HCT116 (cell line): ENCODE results near the gene PRICKLE1. TPM values are rescaled to one million over a fixed set of nuclear protein-coding genes. Genes with fewer than 3 reads are reported as not detected.

ENCODE experiments used
- ATAC-seq: fragments of 200-7000 bp; cut with Tn5 transposase; 2 replicates; pipeline ENCODE4 v1.9.1; 2020; ENCODE audit warnings: mild to moderate bottlenecking, moderate library complexity
- BruUV-seq: library from RNA; stranded (reverse); fragments of 400-500 nt; replicated peaks from 2 replicates; lab custom pipeline; 2021; lab: Mats Ljungman, UMichigan
- CTCF ChIA-PET: fragments of 300-600 bp; sonication (Branson Sonifier 250); formaldehyde crosslinking; loops from one replicate; lab custom pipeline; 2021; ENCODE audit warnings: antibody characterized with exemption; lab: Charles Lee
- POLR2A ChIA-PET: fragments of 300-600, 350-600 bp; sonication (Branson Sonifier 250); formaldehyde crosslinking; loops from one replicate; lab custom pipeline; 2021; ENCODE audit warnings: antibody characterized with exemption; lab: Charles Lee
- RAD21 ChIA-PET, 2 experiments: fragments of 300-600 bp; sonication (Branson Sonifier 250); formaldehyde crosslinking; loops; one replicate each; lab custom pipeline; 2023; ENCODE audit warnings: low total read pairs in 2 of 2; ENCODE audit not compliant: uncharacterized antibody in 2 of 2, unreplicated experiment in 2 of 2, low non-redundant PET in 1 of 2; lab: Charles Lee
- DNase-seq: peaks from one replicate; pipeline ENCODE4 v3.0.0-alpha.2; 2010; ENCODE audit warnings: low read depth, low spot score
- H2AFZ ChIP-seq: fragments of 200-600 bp; shearing (Covaris generic), sonication (generic); 2 replicates; pipeline ENCODE4 v1.6.1; 2017; ENCODE audit warnings: low read depth, mixed run types, mixed read lengths, antibody characterized with exemption, low read length; ENCODE audit not compliant: poor library complexity, severe bottlenecking
- H3K27ac ChIP-seq: 2 replicates; pipeline ENCODE4 v1.5.1; 2012; ENCODE audit warnings: low read depth, low read length
- H3K27me3 ChIP-seq: fragments of 200-600 bp; sonication (generic); 2 replicates; pipeline ENCODE4 v1.6.1; 2016; ENCODE audit warnings: mixed run types, low read length, mixed read lengths; ENCODE audit not compliant: insufficient read depth
- H3K36me3 ChIP-seq, 2 experiments: fragments of 200-500 bp in 1 of 2; fragments of 200-600 bp in 1 of 2; sonication (Bioruptor generic) in 1 of 2; sonication (generic) in 1 of 2; 2 replicates each; pipeline versions ENCODE4 v1.5.1 to v1.6.1; 2014 to 2016; ENCODE audit warnings: low read length in 2 of 2, inconsistent platforms in 1 of 2, mixed read lengths in 1 of 2, mixed run types in 1 of 2; ENCODE audit not compliant: insufficient read depth in 2 of 2, control insufficient read depth in 1 of 2
- H3K4me1 ChIP-seq, 2 experiments: fragments of 200-600 bp in 1 of 2; sonication (generic) in 1 of 2; 2 replicates each; pipeline versions ENCODE4 v1.5.1 to v1.6.1; 2012 to 2017; ENCODE audit warnings: low read length in 2 of 2, inconsistent platforms in 1 of 2, mild to moderate bottlenecking in 1 of 2, mixed read lengths in 1 of 2, mixed run types in 1 of 2, moderate library complexity in 1 of 2; ENCODE audit not compliant: insufficient read depth in 2 of 2, control insufficient read depth in 1 of 2
- H3K4me2 ChIP-seq: fragments of 200-600 bp; sonication (generic); 2 replicates; pipeline ENCODE4 v1.6.1; 2017; ENCODE audit warnings: mixed run types, low read length, mixed read lengths
- H3K4me3 ChIP-seq, 2 experiments: fragments of 200-600 bp in 1 of 2; sonication (generic) in 1 of 2; replicated peaks in 1 of 2; 2 replicates each; pipeline ENCODE4 v1.5.1; 2011 to 2016; ENCODE audit warnings: low read length in 2 of 2, control low read depth in 1 of 2, low read depth in 1 of 2, mild to moderate bottlenecking in 1 of 2, mixed read lengths in 1 of 2, mixed run types in 1 of 2
- H3K79me2 ChIP-seq: fragments of 200-600 bp; sonication (generic); 2 replicates; pipeline ENCODE4 v1.6.1; 2017; ENCODE audit warnings: mild to moderate bottlenecking, mixed run types, low read length, moderate library complexity, mixed read lengths; ENCODE audit not compliant: insufficient read depth
- H3K9ac ChIP-seq: fragments of 200-600 bp; sonication (generic); 2 replicates; pipeline ENCODE4 v1.6.1; 2016; ENCODE audit warnings: low read length, mixed read lengths
- H3K9me2 ChIP-seq: fragments of 200-600 bp; sonication (generic), shearing (Covaris generic); 2 replicates; pipeline ENCODE4 v1.6.1; 2017; ENCODE audit warnings: mixed run types, mild to moderate bottlenecking, moderate library complexity; ENCODE audit not compliant: insufficient read depth
- H3K9me3 ChIP-seq, 2 experiments: fragments of 200-500 bp in 1 of 2; fragments of 200-600 bp in 1 of 2; sonication (Bioruptor generic) in 1 of 2; sonication (generic) in 1 of 2; 2 replicates each; pipeline ENCODE4 v1.6.1; 2014 to 2017; ENCODE audit warnings: low read length in 2 of 2, mixed read lengths in 2 of 2, inconsistent platforms in 1 of 2, low read depth in 1 of 2, mild to moderate bottlenecking in 1 of 2, mixed run types in 1 of 2, moderate library complexity in 1 of 2; ENCODE audit not compliant: control insufficient read depth in 1 of 2, insufficient read depth in 1 of 2
- H4K20me1 ChIP-seq: fragments of 200-600 bp; sonication (generic), shearing (Covaris generic); 2 replicates; pipeline ENCODE4 v1.6.1; 2017; ENCODE audit warnings: mixed run types, mild to moderate bottlenecking, moderate library complexity; ENCODE audit not compliant: insufficient read depth
- CBX3 ChIP-seq: IDR thresholded peaks from 2 replicates; pipeline ENCODE4 v1.6.1; 2012; ENCODE audit warnings: low read depth
- EZH2phosphoT487 ChIP-seq: fragments of 200-600 bp; IDR thresholded peaks from 2 replicates; pipeline ENCODE4 v1.6.1; 2018; ENCODE audit warnings: antibody characterized with exemption, borderline replicate concordance
- FOSL1 ChIP-seq: IDR thresholded peaks from 2 replicates; pipeline ENCODE4 v1.6.1; 2012; ENCODE audit warnings: low read depth
- ZNF274 ChIP-seq: fragments of 200-500 bp; sonication (Bioruptor generic); IDR thresholded peaks from 2 replicates; pipeline ENCODE4 v1.6.1; 2014; ENCODE audit warnings: mild to moderate bottlenecking, low read depth, low read length, inconsistent platforms
- intact Hi-C: fragments of 100-400 bp; cut with micrococcal nuclease; formaldehyde crosslinking; loops from 2 replicates; pipeline ENCODE4 v1.10.0; 2022
- total RNA-seq: library from RNA; stranded (reverse); gene quantifications from one replicate; pipeline ENCODE4 v1.2.1, GENCODE V29; 2021; ENCODE audit not compliant: unreplicated experiment

Gene PRICKLE1
- total RNA-seq, 1 experiment from 2014 or later = 1.3 TPM

DNA sequence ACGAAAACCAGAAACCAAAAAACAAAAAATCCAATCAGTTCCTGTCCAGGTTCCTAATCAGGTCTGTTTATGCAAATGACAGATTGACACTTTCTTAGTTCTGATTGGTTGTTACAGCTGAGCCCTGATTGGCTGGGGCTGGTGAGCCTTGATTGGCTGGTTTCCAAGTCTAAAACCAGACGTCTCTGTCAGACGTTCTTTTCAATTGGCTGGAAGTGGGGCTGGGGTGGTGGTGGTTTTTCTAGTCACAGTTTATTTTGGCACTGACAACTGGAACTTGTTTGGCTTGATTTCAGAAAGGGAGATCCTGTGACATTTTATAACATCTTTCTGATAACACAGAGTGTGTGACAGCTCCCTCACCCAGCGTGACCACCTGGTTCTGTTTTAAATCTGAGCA is 36.1 kb upstream of the PRICKLE1 start:
- POLR2A ChIA-PET = no interaction called here
- Histone ChIP-seq H3K27ac (no peak overlapping the region), H3K4me2 (no peak overlapping the region), H3K9me2 (no peaks in the 10 kb centered on the region), H3K27me3 (no peaks in the 10 kb centered on the region), H4K20me1 (no peaks in the 10 kb centered on the region), H3K36me3 (no peaks in the 10 kb centered on the region), H3K79me2 (no peaks in the 10 kb centered on the region), H3K4me3 (no peak overlapping the region), H3K9me3 (no peaks in the 10 kb centered on the region), H3K4me1 (no peaks in the 10 kb centered on the region), H3K9ac (no peak overlapping the region), H2AFZ (no peak overlapping the region)
- intact Hi-C loops = no loop called here
- CTCF ChIA-PET = no interaction called here
- BruUV-seq = no TSS peak
- ATAC-seq = no peak
- no peak for DNase-seq
- TF ChIP-seq EZH2phosphoT487 (no peak), ZNF274 (no peak)
- RAD21 ChIA-PET = no interaction called here

DNA sequence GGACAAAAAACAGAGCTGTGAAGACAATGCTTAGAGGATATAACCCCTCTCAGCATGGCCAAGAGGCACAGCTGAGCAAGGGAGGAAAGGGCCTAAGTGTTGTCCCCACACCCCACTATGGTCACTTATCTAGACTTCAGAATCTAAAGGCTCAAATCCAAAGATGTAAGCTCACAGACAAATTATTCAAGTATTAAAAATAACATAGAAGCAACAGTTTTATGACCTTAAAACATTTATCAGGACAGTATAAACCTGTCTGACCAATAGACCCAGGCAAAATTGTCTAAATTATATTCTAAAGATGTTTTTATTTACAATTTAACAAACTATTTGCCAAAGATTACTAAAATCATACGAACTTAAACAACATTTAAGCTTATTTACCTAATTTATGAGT is 28.1 kb upstream of the PRICKLE1 start:
- Histone ChIP-seq H2AFZ (no peak overlapping the region), H3K4me2 (no peak overlapping the region), H3K4me3 (no peak overlapping the region), H3K79me2 (no peaks in the 10 kb centered on the region), H3K27me3 (no peaks in the 10 kb centered on the region), H3K27ac (no peak overlapping the region), H3K9me3 (0 out of 4 replicates have a peak, but pooled peaks cover 0 to 6% of the 10 kb centered on the region in 2 experiments), H4K20me1 (no peaks in the 10 kb centered on the region), H3K4me1 (no peaks in the 10 kb centered on the region), H3K9ac (no peak overlapping the region), H3K9me2 (no peaks in the 10 kb centered on the region), H3K36me3 (no peaks in the 10 kb centered on the region)
- DNase-seq (peak; percentile 22), ATAC-seq (no peak)
- ChIA-PET RAD21 (no interaction called here), CTCF (no interaction called here), POLR2A (no interaction called here)
- intact Hi-C loops = no loop called here
- TF ChIP-seq CBX3 = peak; percentile 69; the same call in 1 of the 2 replicates
- no peak for TF ChIP-seq FOSL1
- no TSS peak for BruUV-seq
